Femur (tissue), 1 donor: ENCODE measurements around the gene TMPO.
"Not testable (repeated sequence)": the region's sequence is repeated elsewhere in the genome, so short reads cannot be mapped to it uniquely, and the experiment has no call there.

Source experiments
- DNase-seq: peaks from one replicate; pipeline ENCODE4 v3.0.0-alpha.2; 2017

TMPO gene

GRCh38 chr12:98579347-98579746 is 64.0 kb downstream of the TMPO start:
- no peak for DNase-seq

GRCh38 chr12:98579835-98580234 is 64.4 kb downstream of the TMPO start:
- DNase-seq, result no peak

- DNase-seq, result no peak
These were observed 65.3 kb downstream of the TMPO start for GRCh38 chr12:98580695-98581094.

GRCh38 chr12:98581101-98581500 is 65.7 kb downstream of the TMPO start:
- DNase-seq, result no peak

GRCh38 chr12:98582093-98582492 is 66.7 kb downstream of the TMPO start:
- DNase-seq, result no peak

- DNase-seq, result no peak
These were observed 71.7 kb downstream of the TMPO start for GRCh38 chr12:98587084-98587483.

GRCh38 chr12:98591209-98591608 is 75.8 kb downstream of the TMPO start:
- DNase-seq, result no peak

- DNase-seq, result no peak
These were observed 77.5 kb downstream of the TMPO start for GRCh38 chr12:98592825-98593322.

- DNase-seq, result peak; percentile 98
These were observed 78.1 kb downstream of the TMPO start, which contains the start of gene SLC25A3 for GRCh38 chr12:98593351-98594049. TSS of gene SLC25A3 (plus strand) at chr12:98593686. CDS start at chr12:98593979, 293 bp downstream.

GRCh38 chr12:98594050-98594835 is 78.9 kb downstream of the TMPO start:
- DNase-seq, result peak; percentile 57

GRCh38 chr12:98595243-98595988 is 80.0 kb downstream of the TMPO start:
- no peak for DNase-seq

- DNase-seq, result not testable (repeated sequence)
These were observed 81.9 kb downstream of the TMPO start for GRCh38 chr12:98597313-98597712.
